ENCODE data around the gene RNF223.
A peak's percentile ranks its signal among the peaks of the same experiment; 100 is the strongest.
"Not testable (repeated sequence)": the region's sequence is repeated elsewhere in the genome, so short reads cannot be mapped to it uniquely, and the experiment has no call there.

Gene RNF223

GRCh38 chr1:1087351-1088028 is 13.4 kb upstream of the RNF223 start:
- DNase-seq (ENCODE audit: low read depth), result no peak

DNA sequence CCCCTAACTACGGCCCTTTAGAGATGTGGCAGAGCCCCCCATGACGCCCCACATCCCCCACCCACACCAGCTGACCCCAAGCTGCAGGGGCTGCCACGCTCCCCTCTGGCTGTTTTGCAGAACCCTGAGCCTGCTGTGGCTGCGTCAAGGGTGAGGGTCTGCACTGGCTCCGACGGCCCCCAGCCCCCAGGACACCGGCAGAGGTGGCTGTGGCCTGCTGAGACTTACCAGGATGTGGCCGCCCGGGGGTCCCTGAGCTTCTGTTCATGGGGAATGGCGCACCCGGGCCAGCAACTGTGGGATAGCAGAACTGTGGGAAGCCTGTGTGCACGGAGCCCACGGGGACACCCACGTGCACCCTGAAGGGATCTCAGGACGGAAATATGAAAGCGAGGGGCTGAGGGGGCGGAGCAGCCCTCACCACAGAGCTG is 12.8 kb upstream of the RNF223 start:
- DNase-seq (ENCODE audit: low read depth), result no peak

DNA sequence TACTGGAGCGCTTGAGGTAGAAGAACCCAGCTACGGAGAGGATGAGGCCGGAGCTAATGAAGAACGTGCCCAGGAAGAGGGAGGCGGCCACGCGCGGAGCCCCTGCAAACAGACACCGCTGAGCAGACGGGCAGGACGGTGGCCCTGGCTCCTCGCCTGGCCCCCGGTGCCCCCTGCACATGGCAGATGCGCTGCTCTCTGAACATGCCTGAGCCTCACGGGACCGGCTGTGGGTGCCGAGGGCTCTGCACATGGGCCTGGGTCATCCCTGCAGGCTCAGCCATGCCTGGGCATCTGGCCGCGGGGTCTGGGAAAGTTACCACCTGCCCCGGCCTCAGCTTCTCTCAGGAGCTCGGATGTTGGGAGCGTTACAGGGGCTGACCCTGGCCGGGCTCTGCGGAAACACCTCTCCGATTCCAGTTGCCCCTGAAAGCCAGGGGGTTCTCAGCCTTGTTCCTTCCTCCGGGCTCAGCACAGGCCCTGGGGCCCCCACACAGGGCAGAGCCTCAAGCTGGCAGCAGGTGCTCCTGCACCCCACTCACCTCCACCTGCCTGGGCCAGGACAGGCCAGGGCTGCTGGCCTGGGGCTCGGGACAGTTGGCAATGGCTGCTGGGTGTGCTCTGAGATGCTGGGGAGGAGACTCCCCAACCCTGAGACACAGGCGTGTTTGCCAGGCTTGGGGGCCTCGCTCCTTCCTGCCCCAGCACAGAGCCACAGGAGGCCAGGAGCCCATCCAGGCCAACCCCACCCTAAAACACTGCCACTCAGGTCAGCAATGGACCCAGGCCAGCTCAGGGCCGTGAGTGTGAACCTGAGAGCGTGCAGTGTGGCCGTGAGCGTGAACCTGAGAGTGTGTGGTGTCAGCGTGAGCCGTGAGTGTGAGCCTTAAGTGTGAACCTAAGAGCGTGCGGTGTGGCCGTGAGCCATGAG is 12.1 kb upstream of the RNF223 start:
- no peak for DNase-seq (ENCODE audit: low read depth)

- DNase-seq (ENCODE audit: low read depth), result no peak
Observed at GRCh38 chr1:1085171-1085841, 11.2 kb upstream of the RNF223 start.

DNA sequence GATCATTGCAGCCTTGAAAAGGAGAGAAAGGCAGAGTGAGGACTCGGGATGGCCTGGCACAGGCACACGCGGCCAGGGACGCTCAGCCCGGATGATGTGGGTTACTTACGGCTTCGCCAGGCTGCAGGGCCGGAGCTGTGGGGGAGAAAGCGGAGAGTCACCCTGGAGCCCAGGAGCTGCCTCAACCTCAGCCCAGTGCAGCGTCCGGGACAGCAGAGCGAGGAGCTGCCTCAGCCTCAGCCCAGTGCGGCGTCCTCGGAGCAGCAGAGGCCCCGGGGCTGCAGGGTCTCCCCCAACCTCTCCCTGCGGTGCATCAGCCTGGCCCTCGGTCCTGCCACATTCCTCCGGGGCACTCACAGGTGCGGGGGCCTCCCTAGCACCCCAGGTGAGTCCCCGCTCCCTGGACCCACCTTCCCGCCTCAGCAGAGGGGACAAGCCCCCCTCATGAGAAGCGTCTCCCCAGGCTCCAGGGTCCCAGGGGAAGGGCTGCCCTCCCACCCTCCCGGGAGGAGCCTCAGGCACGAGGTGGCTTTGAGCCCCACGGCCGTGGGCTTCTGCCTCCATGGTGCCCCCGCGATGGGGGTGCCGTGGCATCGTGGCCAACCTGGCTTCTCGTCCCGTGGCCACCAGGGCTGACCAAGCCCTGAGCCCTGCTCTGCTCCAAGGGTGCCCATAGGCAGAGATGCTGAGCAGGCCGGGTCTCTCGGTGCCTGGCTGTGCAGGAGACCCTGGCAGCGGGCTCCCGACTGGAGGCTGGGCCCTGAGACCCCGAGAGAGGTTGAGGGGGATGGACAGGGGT is 10.5 kb upstream of the RNF223 start:
- no peak for DNase-seq (ENCODE audit: low read depth)

GRCh38 chr1:1083416-1084371 is 9.6 kb upstream of the RNF223 start:
- no peak for DNase-seq (ENCODE audit: low read depth)

DNA sequence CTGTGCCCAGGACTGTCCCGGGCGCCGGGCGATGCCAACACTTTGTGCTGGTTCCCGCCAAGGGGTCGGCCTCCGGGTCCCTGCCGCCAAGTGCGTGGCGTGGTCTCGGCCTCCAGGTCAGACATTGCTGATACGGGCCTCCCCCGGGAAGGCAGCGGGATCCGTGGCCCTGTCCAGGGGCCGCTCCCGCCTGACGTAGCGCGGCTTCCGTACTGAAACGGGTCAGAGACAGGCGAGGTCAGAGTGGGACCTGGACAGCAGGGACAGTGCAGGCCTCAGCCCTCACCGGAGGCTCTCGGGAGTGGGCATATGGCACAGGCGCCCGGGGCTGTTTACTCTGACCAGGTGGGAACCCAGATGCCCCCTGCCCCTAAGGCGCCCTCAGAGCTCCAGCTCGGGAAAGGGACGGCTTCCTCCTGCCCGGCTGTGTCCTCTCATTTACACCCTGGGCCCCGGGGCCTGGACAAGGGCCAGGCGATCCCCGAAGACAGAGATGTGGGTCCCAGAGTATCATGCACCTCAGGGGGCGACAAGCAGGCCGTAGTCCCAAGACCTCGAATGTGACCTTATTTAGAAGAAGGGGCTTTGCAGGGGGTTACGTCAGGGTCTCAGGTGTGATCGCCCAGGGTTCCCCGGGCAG is 8.8 kb upstream of the RNF223 start:
- no peak for DNase-seq (ENCODE audit: low read depth)

GRCh38 chr1:1082239-1082775 is 8.2 kb upstream of the RNF223 start:
- DNase-seq (ENCODE audit: low read depth), result no peak

DNA sequence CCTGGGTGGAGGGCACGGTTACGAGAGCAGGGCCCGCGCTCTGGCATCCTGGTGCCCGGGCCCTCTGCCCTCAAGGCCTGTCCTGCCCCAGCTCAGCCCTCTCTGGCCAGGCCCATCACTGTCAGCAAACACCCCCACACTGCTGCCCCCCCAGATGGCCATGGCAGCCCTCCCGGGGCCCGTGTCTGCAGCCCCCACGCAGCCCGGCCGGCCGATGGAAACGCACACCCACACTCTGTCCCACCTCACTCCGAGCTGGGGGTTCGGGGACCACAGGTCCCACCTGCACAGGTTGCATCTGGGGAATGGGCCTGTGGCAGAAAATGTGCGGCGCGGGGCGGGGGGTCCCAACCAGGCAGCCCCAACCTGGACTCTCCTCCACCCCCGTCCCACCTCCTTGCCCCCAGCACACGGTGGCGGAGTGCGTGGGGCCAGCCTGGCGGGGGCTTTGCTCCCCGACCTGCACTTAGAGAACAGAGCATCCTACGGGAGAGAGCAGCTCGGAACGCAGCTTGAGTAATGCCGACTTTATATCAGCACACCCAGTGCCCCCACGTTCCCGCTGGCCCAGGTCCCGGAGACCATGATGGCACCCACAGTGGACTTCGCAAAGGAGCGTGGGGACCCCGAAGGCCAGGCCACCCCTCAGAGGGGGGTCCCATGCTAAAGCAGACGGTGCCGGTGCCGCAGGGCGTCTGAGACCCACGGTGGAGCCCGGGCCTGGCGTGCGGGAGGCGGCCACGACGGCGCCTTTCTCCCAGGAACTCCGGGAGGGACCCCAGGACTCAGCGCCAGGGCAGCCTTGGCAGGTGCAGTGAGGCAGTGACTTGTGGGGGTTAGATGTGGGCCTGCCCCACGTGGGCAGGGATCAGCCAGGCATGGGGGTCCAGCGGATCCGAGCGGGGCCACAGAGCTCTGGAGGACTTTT is 7.5 kb upstream of the RNF223 start:
- DNase-seq (ENCODE audit: low read depth), result no peak

GRCh38 chr1:1080951-1081310 is 6.8 kb upstream of the RNF223 start:
- no peak for DNase-seq (ENCODE audit: low read depth)

DNA sequence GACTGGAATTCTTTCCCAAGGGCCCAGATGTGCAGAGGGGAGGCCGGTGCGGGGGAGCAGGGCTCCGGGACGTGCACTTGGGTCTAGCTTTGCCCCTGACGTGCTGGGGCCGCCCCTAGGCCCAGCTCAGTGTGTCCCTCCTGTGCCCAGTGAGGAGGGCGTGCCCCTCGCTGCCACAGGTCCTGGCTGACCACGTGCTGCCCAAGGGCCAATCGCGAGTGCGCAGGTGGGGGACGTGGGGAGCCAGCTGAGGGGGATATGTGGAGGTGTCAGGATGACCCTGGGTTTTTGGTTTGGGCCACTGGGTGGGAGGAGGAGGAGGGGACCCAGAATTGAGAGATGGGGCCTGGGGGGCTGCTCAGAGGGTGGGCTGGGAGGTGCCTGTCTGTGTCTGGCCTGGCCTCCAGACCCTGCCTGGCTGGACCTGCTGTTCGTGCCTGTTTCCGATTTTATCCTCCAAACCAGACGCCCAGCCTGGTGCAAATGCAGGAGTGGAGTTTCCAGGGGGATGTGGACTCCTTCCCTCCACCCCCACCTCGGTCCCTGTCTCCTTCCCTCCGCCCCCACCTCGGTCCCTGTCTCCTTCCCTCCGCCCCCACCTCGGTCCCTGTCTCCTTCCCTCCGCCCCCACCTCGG is 6.1 kb upstream of the RNF223 start:
- DNase-seq (ENCODE audit: low read depth), result peak; percentile 41

GRCh38 chr1:1079408-1080121 is 5.5 kb upstream of the RNF223 start:
- peak; percentile 90 for DNase-seq (ENCODE audit: low read depth)

DNA sequence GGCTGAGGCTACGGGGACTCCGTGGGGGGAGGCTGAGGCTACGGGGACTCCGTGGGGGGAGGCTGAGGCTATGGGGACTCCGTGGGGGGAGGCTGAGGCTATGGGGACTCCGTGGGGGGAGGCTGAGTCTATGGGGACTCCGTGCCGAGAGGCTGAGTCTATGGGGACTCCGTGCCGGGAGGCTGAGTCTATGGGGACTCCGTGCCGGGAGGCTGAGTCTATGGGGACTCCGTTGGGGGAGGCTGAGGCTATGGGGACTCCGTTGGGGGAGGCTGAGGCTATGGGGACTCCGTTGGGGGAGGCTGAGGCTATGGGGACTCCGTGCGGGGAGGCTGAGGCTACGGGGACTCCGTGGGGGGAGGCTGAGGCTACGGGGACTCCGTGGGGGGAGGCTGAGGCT is 3.3 kb upstream of the RNF223 start:
- not testable (repeated sequence) for DNase-seq (ENCODE audit: low read depth)

DNA sequence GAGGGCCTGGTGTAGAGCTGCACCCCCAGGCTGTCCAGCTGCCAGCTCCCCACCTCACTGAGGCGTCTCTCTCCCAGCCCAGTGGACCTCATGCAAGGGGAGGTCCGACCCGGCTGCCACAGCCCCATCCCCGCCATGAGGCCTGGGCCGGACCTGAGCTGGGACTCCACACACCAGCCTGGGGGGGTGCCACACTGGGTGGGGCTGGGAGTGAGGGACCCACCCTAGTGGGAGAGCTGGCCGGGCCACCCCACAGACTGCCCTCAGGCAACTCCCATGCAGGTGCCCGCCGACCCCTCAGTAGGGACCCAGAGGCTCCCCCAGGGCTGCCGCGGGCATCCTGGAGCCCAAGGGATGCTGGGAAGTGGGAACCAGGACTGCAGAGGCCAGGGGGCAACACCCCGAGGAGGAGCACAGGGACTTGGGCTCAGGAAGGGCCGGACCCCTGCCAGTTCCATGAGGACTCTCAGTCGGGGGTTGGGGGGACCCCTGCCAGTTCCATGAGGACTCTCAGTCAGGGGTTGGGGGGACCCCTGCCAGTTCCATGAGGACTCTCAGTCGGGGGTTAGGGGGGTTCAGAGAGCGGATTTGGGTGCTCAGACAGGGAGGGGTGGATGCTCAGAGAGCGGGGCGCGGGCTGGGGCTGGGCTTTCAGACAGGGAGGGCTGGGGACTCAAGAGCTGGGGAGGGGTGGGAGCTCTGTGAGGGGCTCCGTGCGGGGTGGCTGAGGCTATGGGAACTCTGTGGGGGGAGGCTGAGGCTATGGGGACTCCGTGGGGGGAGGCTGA is 1.2 kb upstream of the RNF223 start:
- no peak for DNase-seq (ENCODE audit: low read depth)

DNA sequence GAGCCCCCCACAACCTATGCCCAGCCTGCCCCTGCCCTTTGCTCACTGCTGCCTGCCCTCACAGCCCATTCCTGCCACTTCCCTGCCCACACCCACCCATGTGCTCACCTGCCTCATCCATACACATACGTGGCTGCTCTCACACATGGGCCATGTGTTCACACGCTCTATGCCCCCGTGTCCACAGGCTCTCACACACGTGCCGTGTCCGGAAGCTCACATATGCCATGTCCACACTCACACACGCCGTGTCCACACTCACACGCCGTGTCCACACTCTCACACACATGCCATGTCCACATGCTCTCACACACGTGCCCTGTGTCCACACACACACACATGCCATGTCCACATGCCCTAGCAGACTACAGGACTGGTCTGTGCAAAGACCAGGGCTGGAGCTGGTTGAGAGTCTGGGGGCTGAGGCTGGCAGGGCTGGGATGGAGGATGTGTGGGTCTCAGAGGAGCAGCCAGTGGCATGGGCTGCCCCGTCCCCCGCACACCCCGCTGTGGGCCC is 583 bp upstream of the RNF223 start:
- no peak for DNase-seq (ENCODE audit: low read depth)

GRCh38 chr1:1072849-1073742 is 1.0 kb downstream of the RNF223 start:
- DNase-seq (ENCODE audit: low read depth), result no peak
